ENCODE data around the gene ERC1.
"Not testable (repeated sequence)": the region's sequence is repeated elsewhere in the genome, so short reads cannot be mapped to it uniquely, and the experiment has no call there.

ERC1 gene

GRCh38 chr12:996881-997280, 5.9 kb downstream of the ERC1 start:
- FAIRE-seq (no peak), DNase-seq (ENCODE audit: insufficient read length, low spot score) (no peak)
- TF ChIP-seq POLR2AphosphoS5 (IDR thresholded peaks at IDR 0.05; ENCODE audit: low read depth, low read length) = no peak
- no peak for TF ChIP-seq POU2F2 (IDR thresholded peaks at IDR 0.05; ENCODE audit: low read depth, low read length)
- TF ChIP-seq PAX5 (IDR thresholded peaks at IDR 0.05; ENCODE audit: insufficient read depth, low read length, severe bottlenecking) = no peak
- no peak for TF ChIP-seq POLR2A (IDR thresholded peaks at IDR 0.05; ENCODE audit: low read depth, low read length)
- no peak for TF ChIP-seq SPI1 (IDR thresholded peaks at IDR 0.05; ENCODE audit: low read depth, low read length)
- TF ChIP-seq TAF1 (IDR thresholded peaks at IDR 0.05; ENCODE audit: low read depth, low read length) = no peak

- FAIRE-seq (peak; percentile 65), DNase-seq (ENCODE audit: insufficient read length, low spot score) (no peak)
- TF ChIP-seq POU2F2 (IDR thresholded peaks at IDR 0.05; ENCODE audit: low read depth, low read length) (no peak), PAX5 (IDR thresholded peaks at IDR 0.05; ENCODE audit: insufficient read depth, low read length, severe bottlenecking) (no peak), TAF1 (IDR thresholded peaks at IDR 0.05; ENCODE audit: low read depth, low read length) (no peak), SPI1 (IDR thresholded peaks at IDR 0.05; ENCODE audit: low read depth, low read length) (no peak), POLR2AphosphoS5 (IDR thresholded peaks at IDR 0.05; ENCODE audit: low read depth, low read length) (no peak), POLR2A (IDR thresholded peaks at IDR 0.05; ENCODE audit: low read depth, low read length) (no peak)
Observed at GRCh38 chr12:997505-997904, 6.5 kb downstream of the ERC1 start.

GRCh38 chr12:998020-998874, 7.2 kb downstream of the ERC1 start:
- peak; percentile 59 for FAIRE-seq
- TF ChIP-seq POU2F2 (IDR thresholded peaks at IDR 0.05; ENCODE audit: low read depth, low read length) = no peak
- TF ChIP-seq PAX5 (IDR thresholded peaks at IDR 0.05; ENCODE audit: insufficient read depth, low read length, severe bottlenecking) = peak; percentile 96
- no peak for DNase-seq (ENCODE audit: insufficient read length, low spot score)

GRCh38 chr12:999736-1000135, 8.7 kb downstream of the ERC1 start:
- not testable (repeated sequence) for FAIRE-seq; DNase-seq (ENCODE audit: insufficient read length, low spot score)

- FAIRE-seq (no peak), DNase-seq (ENCODE audit: insufficient read length, low spot score) (no peak)
- TF ChIP-seq TAF1 (IDR thresholded peaks at IDR 0.05; ENCODE audit: low read depth, low read length) (no peak), PAX5 (IDR thresholded peaks at IDR 0.05; ENCODE audit: insufficient read depth, low read length, severe bottlenecking) (no peak), SPI1 (IDR thresholded peaks at IDR 0.05; ENCODE audit: low read depth, low read length) (no peak), POLR2A (IDR thresholded peaks at IDR 0.05; ENCODE audit: low read depth, low read length) (no peak), POLR2AphosphoS5 (IDR thresholded peaks at IDR 0.05; ENCODE audit: low read depth, low read length) (no peak), POU2F2 (IDR thresholded peaks at IDR 0.05; ENCODE audit: low read depth, low read length) (no peak)
Observed at GRCh38 chr12:1001507-1001906, 10.5 kb downstream of the ERC1 start.

GRCh38 chr12:1003600-1004271, 12.7 kb downstream of the ERC1 start:
- no peak for DNase-seq (ENCODE audit: insufficient read length, low spot score)
- no peak for TF ChIP-seq POU2F2 (IDR thresholded peaks at IDR 0.05; ENCODE audit: low read depth, low read length)
- no peak for TF ChIP-seq POLR2AphosphoS5 (IDR thresholded peaks at IDR 0.05; ENCODE audit: low read depth, low read length)
- no peak for TF ChIP-seq SPI1 (IDR thresholded peaks at IDR 0.05; ENCODE audit: low read depth, low read length)
- no peak for TF ChIP-seq PAX5 (IDR thresholded peaks at IDR 0.05; ENCODE audit: insufficient read depth, low read length, severe bottlenecking)
- FAIRE-seq = no peak

GRCh38 chr12:1006255-1006654, 15.2 kb downstream of the ERC1 start:
- TF ChIP-seq PAX5 (IDR thresholded peaks at IDR 0.05; ENCODE audit: insufficient read depth, low read length, severe bottlenecking) (no peak), POLR2AphosphoS5 (IDR thresholded peaks at IDR 0.05; ENCODE audit: low read depth, low read length) (no peak), POU2F2 (IDR thresholded peaks at IDR 0.05; ENCODE audit: low read depth, low read length) (no peak), POLR2A (IDR thresholded peaks at IDR 0.05; ENCODE audit: low read depth, low read length) (no peak), SPI1 (IDR thresholded peaks at IDR 0.05; ENCODE audit: low read depth, low read length) (no peak), TAF1 (IDR thresholded peaks at IDR 0.05; ENCODE audit: low read depth, low read length) (no peak)
- DNase-seq (ENCODE audit: insufficient read length, low spot score) = no peak

GRCh38 chr12:1007276-1007675, 16.3 kb downstream of the ERC1 start:
- no peak for TF ChIP-seq POU2F2 (IDR thresholded peaks at IDR 0.05; ENCODE audit: low read depth, low read length)
- TF ChIP-seq PAX5 (IDR thresholded peaks at IDR 0.05; ENCODE audit: insufficient read depth, low read length, severe bottlenecking) = no peak
- no peak for TF ChIP-seq SPI1 (IDR thresholded peaks at IDR 0.05; ENCODE audit: low read depth, low read length)
- no peak for TF ChIP-seq POLR2AphosphoS5 (IDR thresholded peaks at IDR 0.05; ENCODE audit: low read depth, low read length)
- no peak for TF ChIP-seq POLR2A (IDR thresholded peaks at IDR 0.05; ENCODE audit: low read depth, low read length)
- TF ChIP-seq TAF1 (IDR thresholded peaks at IDR 0.05; ENCODE audit: low read depth, low read length) = no peak
- no peak for DNase-seq (ENCODE audit: insufficient read length, low spot score)
- FAIRE-seq = no peak

More at GRCh38 chr12:1006255-1006654, 15.2 kb downstream of the ERC1 start:
- no peak for FAIRE-seq

GRCh38 chr12:1007994-1008393, 17.0 kb downstream of the ERC1 start:
- DNase-seq (ENCODE audit: insufficient read length, low spot score) (no peak), FAIRE-seq (no peak)
- TF ChIP-seq SPI1 (IDR thresholded peaks at IDR 0.05; ENCODE audit: low read depth, low read length) (no peak), POLR2AphosphoS5 (IDR thresholded peaks at IDR 0.05; ENCODE audit: low read depth, low read length) (no peak), TAF1 (IDR thresholded peaks at IDR 0.05; ENCODE audit: low read depth, low read length) (no peak), PAX5 (IDR thresholded peaks at IDR 0.05; ENCODE audit: insufficient read depth, low read length, severe bottlenecking) (no peak), POLR2A (IDR thresholded peaks at IDR 0.05; ENCODE audit: low read depth, low read length) (no peak), POU2F2 (IDR thresholded peaks at IDR 0.05; ENCODE audit: low read depth, low read length) (no peak)

- FAIRE-seq (no peak), DNase-seq (ENCODE audit: insufficient read length, low spot score) (no peak)
- no peak for TF ChIP-seq PAX5 (IDR thresholded peaks at IDR 0.05; ENCODE audit: insufficient read depth, low read length, severe bottlenecking)
- TF ChIP-seq SPI1 (IDR thresholded peaks at IDR 0.05; ENCODE audit: low read depth, low read length) = no peak
- TF ChIP-seq POLR2A (IDR thresholded peaks at IDR 0.05; ENCODE audit: low read depth, low read length) = no peak
Observed at GRCh38 chr12:1011091-1011490, 20.1 kb downstream of the ERC1 start.
